K562 (cell line): Measurements from ENCODE around the gene LMAN2. TPM values are rescaled to one million over a fixed set of nuclear protein-coding genes. Genes with fewer than 3 reads are reported as not detected.
A peak's percentile ranks its signal among the peaks of the same experiment; 100 is the strongest.

ENCODE experiments used
- CBFB ChIP-seq: sonication (generic); formaldehyde crosslinking; IDR thresholded peaks from 2 replicates; pipeline ENCODE4 v1.4.0; 2020; ENCODE audit warnings: mild to moderate bottlenecking, missing genetic modification reagents
- ELF4 ChIP-seq: fragments of 450-650 bp; formaldehyde crosslinking; IDR thresholded peaks from 2 replicates; pipeline ENCODE4 v1.4.0; 2022; ENCODE audit warnings: missing genetic modification characterization
- FOXJ2 ChIP-seq: fragments of 200-800 bp; sonication (Bioruptor generic); IDR thresholded peaks from 2 replicates; pipeline ENCODE4 v1.6.1; 2016; ENCODE audit warnings: missing genetic modification characterization, missing compliant biosample characterization
- MCM5 ChIP-seq: fragments of 450-650 bp; IDR thresholded peaks from 2 replicates; pipeline ENCODE4 v1.6.1; 2016; ENCODE audit warnings: low read depth
- RHOXF2B ChIP-seq: fragments of 250-450 bp; sonication (Bioruptor Pico); conservative IDR thresholded peaks from 2 replicates; pipeline ENCODE4 v1.5.1; 2021
- ZBTB40 ChIP-seq, 2 experiments: fragments of 450-650 bp in 1 of 2; sonication (generic) in 1 of 2; formaldehyde crosslinking in 1 of 2; IDR thresholded peaks; 2 replicates each; pipeline versions ENCODE4 v1.7.1 to v1.9.0; 2016 to 2022; ENCODE audit warnings: inconsistent platforms in 1 of 2, mild to moderate bottlenecking in 1 of 2, missing genetic modification reagents in 1 of 2
- ZNF699 ChIP-seq: fragments of 250-450 bp; sonication (Bioruptor Pico); IDR thresholded peaks from 2 replicates; pipeline ENCODE4 v1.8.0; 2021; ENCODE audit warnings: mild to moderate bottlenecking, moderate library complexity; ENCODE audit not compliant: insufficient replicate concordance
- polyA plus RNA-seq, 8 experiments: library from polyadenylated mRNA; depleted of rRNA in 4 of 8; stranded (reverse) in 5 of 8; unstranded in 3 of 8; fragments of >200 nt; fragmentation: Nextera tagmentation in 2 of 8; fragmentation: Illumina TruSeq in 1 of 8; extraction: Ambion mirVana in 2 of 8; extraction: Trizol in 1 of 8; gene quantifications; 2 replicates each; pipeline versions ENCODE4 v1.2.1 to v1.2.3, GENCODE V29; 2011 to 2014; ENCODE audit warnings: inconsistent platforms in 1 of 8, missing spikeins in 1 of 8
- total RNA-seq, 7 experiments: library from RNA; depleted of rRNA in 6 of 7; stranded (reverse); fragments of >200 nt in 6 of 7; fragmentation: Illumina TruSeq in 2 of 7; extraction: Trizol in 2 of 7; gene quantifications; 2 replicates each; pipeline versions ENCODE4 v1.2.1 to v1.2.3, GENCODE V29; 2011 to 2021; ENCODE audit warnings: low replicate concordance in 1 of 7
- TF ChIP-seq, protein P1 (sequence below): IDR thresholded peaks from 3 replicates; pipeline ENCODE4 v1.6.1; 2011; ENCODE audit warnings: borderline replicate concordance, mild to moderate bottlenecking, moderate library complexity; ENCODE audit not compliant: insufficient read length; ENCODE audit errors: extremely low read depth
- TF ChIP-seq, protein P2 (sequence below): fragments of 450-650 bp; formaldehyde crosslinking; conservative IDR thresholded peaks from 2 replicates; pipeline ENCODE4 v1.4.0; 2022; ENCODE audit warnings: mild to moderate bottlenecking, missing genetic modification characterization
- TF ChIP-seq, protein P3 (sequence below): fragments of 450-650 bp; IDR thresholded peaks from 2 replicates; pipeline ENCODE4 v1.6.1; 2016

Gene LMAN2
- total and polyA plus RNA-seq, 9 of the 15 experiments (the other 6 are each of a cell fraction or from before 2014, with no cell fraction given): 2.7 to 254 (median 136) TPM

DNA sequence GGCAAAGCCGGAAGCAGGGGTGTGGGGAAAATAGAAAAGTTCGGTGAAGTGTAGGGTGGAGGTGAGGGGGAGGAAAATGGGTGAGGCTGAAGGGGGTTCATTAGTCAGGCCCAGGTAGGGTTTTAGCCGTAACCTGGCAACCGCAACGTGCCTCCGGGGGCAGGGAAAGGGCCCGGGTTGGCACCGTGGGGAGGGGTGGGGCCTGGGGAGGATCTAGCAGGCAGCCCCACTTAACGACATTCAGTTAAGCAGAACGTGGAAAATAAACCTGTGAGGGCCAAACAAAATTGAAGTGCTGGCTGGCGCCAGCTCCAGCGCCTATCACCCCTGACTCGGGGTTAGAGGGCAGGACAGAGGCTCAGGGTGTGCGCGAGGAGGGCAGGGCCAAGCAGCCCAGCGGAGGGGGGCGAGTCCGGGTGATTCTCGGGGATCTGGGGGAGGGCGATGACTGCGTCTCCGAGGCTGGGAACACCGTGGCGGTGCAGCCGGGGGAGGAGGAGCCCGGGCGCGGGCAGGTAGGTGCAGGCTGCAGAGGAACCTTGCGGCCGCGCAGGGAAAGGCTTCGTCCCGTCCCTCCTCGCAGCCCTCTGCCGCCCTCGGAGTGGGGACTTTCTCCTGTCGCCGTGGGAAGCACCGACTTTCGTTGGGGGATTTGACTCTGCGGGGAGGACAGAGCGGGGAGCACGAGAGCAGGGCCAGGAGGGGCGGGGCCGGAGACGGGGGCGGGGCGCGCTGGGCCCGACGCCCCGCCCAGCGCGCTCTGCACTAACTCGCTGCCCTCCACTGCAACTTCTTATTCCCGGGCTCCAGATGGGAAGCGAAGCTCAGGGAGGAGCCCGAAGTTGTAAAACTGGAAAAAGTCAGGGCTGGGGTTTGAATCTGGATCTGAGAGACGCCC, 11.4 kb upstream of the LMAN2 start (continued):
- TF ChIP-seq ZBTB40 (IDR thresholded peaks at IDR 0.05) (no peak), ZBTB40 (CRISPR knock-in tag; IDR thresholded peaks at IDR 0.05) (no peak), ELF4 (CRISPR knock-in tag) (no peak), RHOXF2B (CRISPR knock-in tag) (no peak), MCM5 (no peak), CBFB (CRISPR knock-in tag) (no peak), FOXJ2 (tag) (no peak), ZNF699 (no peak)
- TF ChIP-seq, protein P1, sequence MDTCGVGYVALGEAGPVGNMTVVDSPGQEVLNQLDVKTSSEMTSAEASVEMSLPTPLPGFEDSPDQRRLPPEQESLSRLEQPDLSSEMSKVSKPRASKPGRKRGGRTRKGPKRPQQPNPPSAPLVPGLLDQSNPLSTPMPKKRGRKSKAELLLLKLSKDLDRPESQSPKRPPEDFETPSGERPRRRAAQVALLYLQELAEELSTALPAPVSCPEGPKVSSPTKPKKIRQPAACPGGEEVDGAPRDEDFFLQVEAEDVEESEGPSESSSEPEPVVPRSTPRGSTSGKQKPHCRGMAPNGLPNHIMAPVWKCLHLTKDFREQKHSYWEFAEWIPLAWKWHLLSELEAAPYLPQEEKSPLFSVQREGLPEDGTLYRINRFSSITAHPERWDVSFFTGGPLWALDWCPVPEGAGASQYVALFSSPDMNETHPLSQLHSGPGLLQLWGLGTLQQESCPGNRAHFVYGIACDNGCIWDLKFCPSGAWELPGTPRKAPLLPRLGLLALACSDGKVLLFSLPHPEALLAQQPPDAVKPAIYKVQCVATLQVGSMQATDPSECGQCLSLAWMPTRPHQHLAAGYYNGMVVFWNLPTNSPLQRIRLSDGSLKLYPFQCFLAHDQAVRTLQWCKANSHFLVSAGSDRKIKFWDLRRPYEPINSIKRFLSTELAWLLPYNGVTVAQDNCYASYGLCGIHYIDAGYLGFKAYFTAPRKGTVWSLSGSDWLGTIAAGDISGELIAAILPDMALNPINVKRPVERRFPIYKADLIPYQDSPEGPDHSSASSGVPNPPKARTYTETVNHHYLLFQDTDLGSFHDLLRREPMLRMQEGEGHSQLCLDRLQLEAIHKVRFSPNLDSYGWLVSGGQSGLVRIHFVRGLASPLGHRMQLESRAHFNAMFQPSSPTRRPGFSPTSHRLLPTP: no peak
- TF ChIP-seq, protein P2, sequence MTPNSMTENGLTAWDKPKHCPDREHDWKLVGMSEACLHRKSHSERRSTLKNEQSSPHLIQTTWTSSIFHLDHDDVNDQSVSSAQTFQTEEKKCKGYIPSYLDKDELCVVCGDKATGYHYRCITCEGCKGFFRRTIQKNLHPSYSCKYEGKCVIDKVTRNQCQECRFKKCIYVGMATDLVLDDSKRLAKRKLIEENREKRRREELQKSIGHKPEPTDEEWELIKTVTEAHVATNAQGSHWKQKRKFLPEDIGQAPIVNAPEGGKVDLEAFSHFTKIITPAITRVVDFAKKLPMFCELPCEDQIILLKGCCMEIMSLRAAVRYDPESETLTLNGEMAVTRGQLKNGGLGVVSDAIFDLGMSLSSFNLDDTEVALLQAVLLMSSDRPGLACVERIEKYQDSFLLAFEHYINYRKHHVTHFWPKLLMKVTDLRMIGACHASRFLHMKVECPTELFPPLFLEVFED (CRISPR knock-in tag): no peak
- TF ChIP-seq, protein P3, sequence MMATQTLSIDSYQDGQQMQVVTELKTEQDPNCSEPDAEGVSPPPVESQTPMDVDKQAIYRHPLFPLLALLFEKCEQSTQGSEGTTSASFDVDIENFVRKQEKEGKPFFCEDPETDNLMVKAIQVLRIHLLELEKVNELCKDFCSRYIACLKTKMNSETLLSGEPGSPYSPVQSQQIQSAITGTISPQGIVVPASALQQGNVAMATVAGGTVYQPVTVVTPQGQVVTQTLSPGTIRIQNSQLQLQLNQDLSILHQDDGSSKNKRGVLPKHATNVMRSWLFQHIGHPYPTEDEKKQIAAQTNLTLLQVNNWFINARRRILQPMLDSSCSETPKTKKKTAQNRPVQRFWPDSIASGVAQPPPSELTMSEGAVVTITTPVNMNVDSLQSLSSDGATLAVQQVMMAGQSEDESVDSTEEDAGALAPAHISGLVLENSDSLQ: peak; percentile 56
